K562 (cell line): Measurements from ENCODE around the gene NOSIP. TPM values are rescaled to one million over a fixed set of nuclear protein-coding genes. Genes with fewer than 3 reads are reported as not detected.

Source experiments
- E2F4 ChIP-seq: sonication (generic); formaldehyde crosslinking; IDR thresholded peaks from 2 replicates; pipeline ENCODE4 v1.8.0; 2022; ENCODE audit warnings: mild to moderate bottlenecking, low read depth, missing genetic modification reagents
- FOS ChIP-seq: IDR thresholded peaks from 3 replicates; pipeline ENCODE4 v1.6.1; 2011; ENCODE audit not compliant: insufficient read length; ENCODE audit errors: extremely low read depth
- HDAC3 ChIP-seq: fragments of 450-650 bp; IDR thresholded peaks from 2 replicates; pipeline ENCODE4 v1.6.1; 2018; ENCODE audit warnings: borderline replicate concordance, mild to moderate bottlenecking, moderate library complexity; ENCODE audit not compliant: partially characterized antibody
- IRF9 ChIP-seq: fragments of 450-650 bp; IDR thresholded peaks from 2 replicates; pipeline ENCODE4 v1.6.1; 2016; ENCODE audit warnings: missing biosample characterization, missing genetic modification characterization
- MBD1 ChIP-seq: fragments of 250-450 bp; sonication (Bioruptor Pico); IDR thresholded peaks from 2 replicates; pipeline ENCODE4 v1.8.0; 2022; ENCODE audit warnings: inconsistent platforms
- MTA3 ChIP-seq: fragments of 450-650 bp; formaldehyde crosslinking; IDR thresholded peaks from 2 replicates; pipeline ENCODE4 v1.6.1; 2017; ENCODE audit warnings: mild to moderate bottlenecking, borderline replicate concordance
- NRF1 ChIP-seq, 2 experiments: fragments of 450-650 bp; IDR thresholded peaks in 1 of 2; conservative IDR thresholded peaks in 1 of 2; 2 replicates each; pipeline ENCODE4 v1.6.1; 2014; ENCODE audit warnings: mild to moderate bottlenecking in 2 of 2
- PPARD ChIP-seq: fragments of 250-450 bp; sonication (Bioruptor Pico); IDR thresholded peaks from 2 replicates; pipeline ENCODE4 v1.8.0; 2022; ENCODE audit warnings: inconsistent platforms, mild to moderate bottlenecking, moderate library complexity
- TSC22D4 ChIP-seq: fragments of 450-650 bp; IDR thresholded peaks from 2 replicates; pipeline ENCODE4 v1.6.1; 2016; ENCODE audit warnings: missing genetic modification characterization, missing biosample characterization, control low read depth
- ZBTB26 ChIP-seq: fragments of 450-650 bp; formaldehyde crosslinking; IDR thresholded peaks from 2 replicates; pipeline ENCODE4 v1.4.0; 2022; ENCODE audit warnings: missing genetic modification characterization
- ZKSCAN3 ChIP-seq: fragments of 250-450 bp; sonication (Bioruptor Pico); IDR thresholded peaks from 2 replicates; pipeline ENCODE4 v1.4.0; 2020
- polyA plus RNA-seq, 8 experiments: library from polyadenylated mRNA; depleted of rRNA in 4 of 8; stranded (reverse) in 5 of 8; unstranded in 3 of 8; fragments of >200 nt; fragmentation: Nextera tagmentation in 2 of 8; fragmentation: Illumina TruSeq in 1 of 8; extraction: Ambion mirVana in 2 of 8; extraction: Trizol in 1 of 8; gene quantifications; 2 replicates each; pipeline versions ENCODE4 v1.2.1 to v1.2.3, GENCODE V29; 2011 to 2014; ENCODE audit warnings: inconsistent platforms in 1 of 8, missing spikeins in 1 of 8
- total RNA-seq, 7 experiments: library from RNA; depleted of rRNA in 6 of 7; stranded (reverse); fragments of >200 nt in 6 of 7; fragmentation: Illumina TruSeq in 2 of 7; extraction: Trizol in 2 of 7; gene quantifications; 2 replicates each; pipeline versions ENCODE4 v1.2.1 to v1.2.3, GENCODE V29; 2011 to 2021; ENCODE audit warnings: low replicate concordance in 1 of 7

The NOSIP gene
- total and polyA plus RNA-seq, 9 of the 15 experiments (the other 6 are each of a cell fraction or from before 2014, with no cell fraction given), result 14.4 to 153 (median 79.9) TPM

GRCh38 chr19:49616945-49617344 is 36.6 kb upstream of the NOSIP start (continued):
- TF ChIP-seq MBD1 (CRISPR knock-in tag), result no peak
- TF ChIP-seq TSC22D4 (tag), result no peak
- no peak for TF ChIP-seq ZKSCAN3
- no peak for TF ChIP-seq MTA3
- TF ChIP-seq FOS, result no peak
- no peak for TF ChIP-seq ZBTB26 (CRISPR knock-in tag)
- TF ChIP-seq HDAC3, result no peak
- TF ChIP-seq NRF1 (conservative IDR thresholded peaks at IDR 0.05 in 1 of 2, IDR thresholded peaks at IDR 0.05 in 1 of 2), result no peak
- no peak for TF ChIP-seq IRF9
- TF ChIP-seq E2F4 (CRISPR knock-in tag), result no peak
- no peak for TF ChIP-seq PPARD (CRISPR knock-in tag)
